ENCODE data around the gene CORO2A.

DNA sequence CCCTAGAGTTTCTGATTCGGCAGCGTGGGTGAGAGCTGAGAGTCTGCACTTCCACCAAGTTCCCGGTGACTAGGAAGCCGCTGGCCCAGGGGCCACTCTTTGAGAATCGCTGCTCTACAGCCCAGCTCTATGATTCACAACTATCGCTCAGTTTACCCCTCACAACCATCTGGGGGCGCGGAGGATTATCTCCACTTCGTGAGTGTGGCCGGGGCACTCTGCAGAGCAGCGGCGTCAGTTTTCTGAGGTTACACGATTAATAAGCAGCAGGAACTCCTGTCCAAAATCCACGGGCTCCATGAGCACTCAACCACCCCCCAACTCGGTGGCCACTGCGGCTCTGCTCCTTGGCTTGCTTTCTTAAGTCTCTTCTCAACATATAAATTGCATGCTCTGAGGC is 19.3 kb downstream of the CORO2A start:
- TF ChIP-seq POLR2AphosphoS5 (IDR thresholded peaks at IDR 0.05; ENCODE audit: borderline replicate concordance, low read depth, low read length) (no peak), FOXP2 (optimal IDR thresholded peaks at IDR 0.05; ENCODE audit: control extremely low read depth, extremely low read length, insufficient read depth) (no peak)

Data from SK-N-MC (cell line).